Astrocyte (in vitro differentiated cells and primary cell): Measurements from ENCODE around the gene PGD. TPM values are rescaled to one million over a fixed set of nuclear protein-coding genes. Genes with fewer than 3 reads are reported as not detected.

Source experiments
- DNase-seq: peaks from one replicate; pipeline ENCODE4 v3.0.0-alpha.2; 2010; ENCODE audit warnings: low read depth
- FAIRE-seq: peaks from 2 replicates; lab custom pipeline; 2011; peaks lifted over from hg19 to GRCh38; lab: Jason Lieb, UNC
- H2AFZ ChIP-seq: 2 replicates; pipeline ENCODE4 v1.6.0; 2012; ENCODE audit warnings: low read depth, low read length, inconsistent platforms
- H3K27ac ChIP-seq: 2 replicates; pipeline ENCODE4 v1.5.1; 2011; ENCODE audit warnings: low read depth, low read length, inconsistent platforms
- H3K27me3 ChIP-seq: 2 replicates; pipeline ENCODE4 v1.6.0; 2011; ENCODE audit warnings: low read length, inconsistent platforms; ENCODE audit not compliant: insufficient read depth
- H3K36me3 ChIP-seq: 2 replicates; pipeline ENCODE4 v1.5.1; 2011; ENCODE audit warnings: low read length, inconsistent platforms; ENCODE audit not compliant: insufficient read depth
- H3K4me1 ChIP-seq: 2 replicates; pipeline ENCODE4 v1.5.1; 2011; ENCODE audit warnings: low read length, inconsistent platforms; ENCODE audit not compliant: insufficient read depth
- H3K4me2 ChIP-seq: 2 replicates; pipeline ENCODE4 v1.6.0; 2012; ENCODE audit warnings: low read length, inconsistent platforms
- H3K4me3 ChIP-seq: 2 replicates; pipeline ENCODE4 v1.5.1; 2011; ENCODE audit warnings: low read depth, mild to moderate bottlenecking, low read length, inconsistent platforms; ENCODE audit not compliant: insufficient read depth
- H3K79me2 ChIP-seq: 2 replicates; pipeline ENCODE4 v1.6.0; 2012; ENCODE audit warnings: mild to moderate bottlenecking, low read length, inconsistent platforms; ENCODE audit not compliant: insufficient read depth
- H3K9ac ChIP-seq: 2 replicates; pipeline ENCODE4 v1.6.0; 2012; ENCODE audit warnings: mild to moderate bottlenecking, low read length, inconsistent platforms
- H3K9me3 ChIP-seq: 2 replicates; pipeline ENCODE4 v1.5.1; 2012; ENCODE audit warnings: low read depth, mild to moderate bottlenecking, low read length, inconsistent platforms; ENCODE audit not compliant: insufficient read depth
- H4K20me1 ChIP-seq: 2 replicates; pipeline ENCODE4 v1.6.0; 2012; ENCODE audit warnings: low read length, inconsistent platforms; ENCODE audit not compliant: insufficient read depth
- H3K27ac Mint-ChIP-seq: one replicate; pipeline ENCODE4 v1.8.0; 2021; ENCODE audit warnings: mild to moderate bottlenecking, mixed read lengths; ENCODE audit not compliant: unreplicated experiment
- H3K27me3 Mint-ChIP-seq: one replicate; pipeline ENCODE4 v1.8.0; 2021; ENCODE audit warnings: low read depth, mixed read lengths; ENCODE audit not compliant: unreplicated experiment
- H3K36me3 Mint-ChIP-seq: one replicate; pipeline ENCODE4 v1.8.0; 2021; ENCODE audit warnings: low read depth, mixed read lengths; ENCODE audit not compliant: unreplicated experiment
- H3K4me1 Mint-ChIP-seq: one replicate; pipeline ENCODE4 v1.8.0; 2021; ENCODE audit warnings: low read depth, mixed read lengths; ENCODE audit not compliant: unreplicated experiment
- H3K4me3 Mint-ChIP-seq: one replicate; pipeline ENCODE4 v1.8.0; 2021; ENCODE audit warnings: mild to moderate bottlenecking, moderate library complexity, mixed read lengths; ENCODE audit not compliant: unreplicated experiment
- H3K9me3 Mint-ChIP-seq: one replicate; pipeline ENCODE4 v1.8.0; 2021; ENCODE audit warnings: mild to moderate bottlenecking, mixed read lengths; ENCODE audit not compliant: unreplicated experiment
- EZH2 ChIP-seq: IDR thresholded peaks from 2 replicates; pipeline ENCODE4 v1.6.1; 2012; ENCODE audit warnings: mild to moderate bottlenecking, low read length, inconsistent platforms; ENCODE audit not compliant: insufficient read depth
- total RNA-seq: library from RNA; stranded (reverse); gene quantifications from 2 replicates; pipeline ENCODE4 v1.2.1, GENCODE V29; 2021
- TF ChIP-seq, protein P1 (sequence below): IDR thresholded peaks from 2 replicates; pipeline ENCODE4 v1.5.1; 2011; ENCODE audit warnings: low read depth, mild to moderate bottlenecking, inconsistent platforms, low read length, moderate library complexity; ENCODE audit not compliant: insufficient read depth

The PGD gene
- total RNA-seq, 1 donor from 2014 or later = 224 TPM

DNA sequence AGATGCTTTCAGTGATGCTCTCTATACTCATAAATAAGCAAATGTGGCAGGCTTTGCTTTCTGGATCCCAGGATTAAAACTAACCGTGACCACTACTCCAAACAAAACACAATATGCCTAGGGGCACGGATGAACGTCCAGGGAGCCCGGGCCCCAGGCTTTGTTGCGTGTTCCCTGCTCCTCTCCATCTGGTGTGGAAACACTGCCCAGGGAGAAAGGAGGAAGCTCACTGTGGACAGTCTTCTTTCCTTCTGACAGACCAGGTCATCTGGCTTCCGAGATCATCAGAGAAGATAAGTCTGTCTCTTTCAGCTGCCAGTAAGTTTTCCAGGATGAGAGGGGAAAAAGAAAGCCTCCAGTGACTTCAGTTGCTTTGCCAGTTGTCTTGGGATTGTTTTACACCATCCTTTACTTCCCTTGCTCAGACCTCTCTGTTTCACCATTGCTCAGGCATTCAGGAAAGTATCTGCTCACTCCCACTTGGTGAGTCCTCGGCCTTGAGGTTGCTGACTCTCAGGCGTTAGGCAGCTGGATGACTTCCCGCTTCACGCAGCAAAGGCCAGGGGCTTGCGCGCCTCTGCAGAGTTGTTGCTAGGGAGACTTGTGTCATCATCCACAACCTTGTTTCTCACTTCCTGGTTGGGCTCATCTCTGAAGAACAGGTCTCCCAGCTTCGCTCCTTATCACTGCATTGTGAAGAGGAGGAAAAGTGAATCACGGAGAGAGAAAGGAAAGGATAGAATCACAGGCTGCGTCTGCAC is 20.6 kb upstream of the PGD start:
- FAIRE-seq = no peak
- peak overlapping the region; percentile 8 for H2AFZ ChIP-seq

GRCh38 chr1:10379101-10379620 is 19.7 kb upstream of the PGD start:
- FAIRE-seq (no peak), DNase-seq (no peak)
- Mint-ChIP-seq H3K4me1 (peaks cover 24% of the 10 kb centered on the region), H3K36me3 (peaks cover 10% of the 10 kb centered on the region), H3K27me3 (no peaks in the 10 kb centered on the region), H3K4me3 (no peak overlapping the region), H3K27ac (peak overlapping the region; percentile 83), H3K9me3 (no peaks in the 10 kb centered on the region)
- H3K9ac ChIP-seq = peak overlapping the region; percentile 13
- H3K4me3 ChIP-seq = no peak overlapping the region
- TF ChIP-seq EZH2 = no peak
- TF ChIP-seq, protein P1, sequence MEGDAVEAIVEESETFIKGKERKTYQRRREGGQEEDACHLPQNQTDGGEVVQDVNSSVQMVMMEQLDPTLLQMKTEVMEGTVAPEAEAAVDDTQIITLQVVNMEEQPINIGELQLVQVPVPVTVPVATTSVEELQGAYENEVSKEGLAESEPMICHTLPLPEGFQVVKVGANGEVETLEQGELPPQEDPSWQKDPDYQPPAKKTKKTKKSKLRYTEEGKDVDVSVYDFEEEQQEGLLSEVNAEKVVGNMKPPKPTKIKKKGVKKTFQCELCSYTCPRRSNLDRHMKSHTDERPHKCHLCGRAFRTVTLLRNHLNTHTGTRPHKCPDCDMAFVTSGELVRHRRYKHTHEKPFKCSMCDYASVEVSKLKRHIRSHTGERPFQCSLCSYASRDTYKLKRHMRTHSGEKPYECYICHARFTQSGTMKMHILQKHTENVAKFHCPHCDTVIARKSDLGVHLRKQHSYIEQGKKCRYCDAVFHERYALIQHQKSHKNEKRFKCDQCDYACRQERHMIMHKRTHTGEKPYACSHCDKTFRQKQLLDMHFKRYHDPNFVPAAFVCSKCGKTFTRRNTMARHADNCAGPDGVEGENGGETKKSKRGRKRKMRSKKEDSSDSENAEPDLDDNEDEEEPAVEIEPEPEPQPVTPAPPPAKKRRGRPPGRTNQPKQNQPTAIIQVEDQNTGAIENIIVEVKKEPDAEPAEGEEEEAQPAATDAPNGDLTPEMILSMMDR = no peak
- no peak overlapping the region for H2AFZ ChIP-seq
- peaks cover 3% of the 10 kb centered on the region for H4K20me1 ChIP-seq
- no peak overlapping the region for H3K4me2 ChIP-seq
- H3K36me3 ChIP-seq = peaks cover 10% of the 10 kb centered on the region
- no peaks in the 10 kb centered on the region for H3K9me3 ChIP-seq
- no peaks in the 10 kb centered on the region for H3K27me3 ChIP-seq
- H3K27ac ChIP-seq = peak overlapping the region; percentile 25
- H3K79me2 ChIP-seq = no peaks in the 10 kb centered on the region
- H3K4me1 ChIP-seq = peaks cover 26% of the 10 kb centered on the region

More for the DNA sequence above, 20.6 kb upstream of the PGD start:
- H3K9ac ChIP-seq = peak overlapping the region; percentile 68
- no peaks in the 10 kb centered on the region for H3K9me3 Mint-ChIP-seq
- peak; percentile 94 for DNase-seq
- no peaks in the 10 kb centered on the region for H3K9me3 ChIP-seq
- peaks cover 26% of the 10 kb centered on the region for H3K4me1 ChIP-seq
- H3K27ac Mint-ChIP-seq = peak overlapping the region; percentile 83
- peak overlapping the region; percentile 61 for H3K4me2 ChIP-seq
- no peaks in the 10 kb centered on the region for H3K79me2 ChIP-seq
- H3K27me3 ChIP-seq = no peaks in the 10 kb centered on the region
- peaks cover 11% of the 10 kb centered on the region for H3K36me3 Mint-ChIP-seq
- TF ChIP-seq EZH2 = no peak
- TF ChIP-seq, protein P1 = no peak
- peaks cover 24% of the 10 kb centered on the region for H3K4me1 Mint-ChIP-seq
- peaks cover 3% of the 10 kb centered on the region for H4K20me1 ChIP-seq
- H3K27me3 Mint-ChIP-seq = no peaks in the 10 kb centered on the region
- H3K27ac ChIP-seq = peak overlapping the region; percentile 87
- peak overlapping the region; percentile 21 for H3K4me3 Mint-ChIP-seq
- H3K36me3 ChIP-seq = peaks cover 16% of the 10 kb centered on the region
- H3K4me3 ChIP-seq = no peak overlapping the region

DNA sequence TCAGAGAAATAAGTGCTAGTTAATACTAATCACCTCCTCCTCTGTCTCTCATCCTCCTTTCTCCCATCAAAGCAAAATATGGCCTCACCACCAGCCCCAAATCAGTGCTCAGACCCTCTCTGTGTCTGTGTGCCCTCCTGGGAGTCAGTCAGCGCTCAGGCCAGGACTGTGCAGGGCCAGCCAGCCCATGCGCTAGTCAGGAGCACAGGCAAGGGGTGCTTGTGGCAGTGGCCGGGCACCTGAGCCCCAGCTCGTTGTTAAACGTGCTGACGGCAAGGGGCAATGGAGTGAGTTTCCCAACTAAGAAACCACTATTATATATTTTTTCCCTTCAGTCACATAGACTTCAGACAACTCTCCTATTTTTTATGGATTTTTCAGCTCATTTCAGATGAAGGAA is 19.2 kb upstream of the PGD start:
- H2AFZ ChIP-seq = no peak overlapping the region
- no peaks in the 10 kb centered on the region for H3K27me3 Mint-ChIP-seq
- peaks cover 6% of the 10 kb centered on the region for H3K36me3 ChIP-seq
- peaks cover 26% of the 10 kb centered on the region for H3K4me1 ChIP-seq
- no peaks in the 10 kb centered on the region for H3K27me3 ChIP-seq
- H3K4me1 Mint-ChIP-seq = peaks cover 24% of the 10 kb centered on the region
- H3K4me2 ChIP-seq = no peak overlapping the region
- peaks cover 3% of the 10 kb centered on the region for H4K20me1 ChIP-seq
- no peak overlapping the region for H3K27ac ChIP-seq
- H3K27ac Mint-ChIP-seq = no peak overlapping the region
- FAIRE-seq (no peak), DNase-seq (no peak)
- TF ChIP-seq, protein P1 = no peak
- no peak for TF ChIP-seq EZH2
- no peaks in the 10 kb centered on the region for H3K9me3 Mint-ChIP-seq
- no peak overlapping the region for H3K9ac ChIP-seq
- no peak overlapping the region for H3K4me3 Mint-ChIP-seq
- no peak overlapping the region for H3K4me3 ChIP-seq
- peaks cover 9% of the 10 kb centered on the region for H3K36me3 Mint-ChIP-seq
- no peaks in the 10 kb centered on the region for H3K79me2 ChIP-seq
- no peaks in the 10 kb centered on the region for H3K9me3 ChIP-seq
